PC-3 (cell line): ENCODE data around the gene LRRC3C. TPM values are rescaled to one million over a fixed set of nuclear protein-coding genes. Genes with fewer than 3 reads are reported as not detected.

Source experiments
- ATAC-seq: fragments of 200-7000 bp; cut with Tn5 transposase; 2 replicates; pipeline ENCODE4 v1.9.1; 2020; ENCODE audit warnings: mild to moderate bottlenecking, moderate library complexity
- BruUV-seq: library from RNA; stranded (reverse); fragments of 400-500 nt; replicated peaks from 2 replicates; lab custom pipeline; 2021; lab: Mats Ljungman, UMichigan
- CTCF ChIA-PET: fragments of 300-600 bp; sonication (Branson Sonifier 250); formaldehyde crosslinking; loops from one replicate; lab custom pipeline; 2022; ENCODE audit warnings: antibody characterized with exemption; lab: Charles Lee
- POLR2A ChIA-PET: fragments of 300-600 bp; sonication (Branson Sonifier 250); formaldehyde crosslinking; loops from one replicate; lab custom pipeline; 2022; ENCODE audit warnings: antibody characterized with exemption; ENCODE audit not compliant: unreplicated experiment; lab: Charles Lee
- DNase-seq: peaks from one replicate; pipeline ENCODE4 v3.0.0-alpha.2; 2015
- H2AFZ ChIP-seq: fragments of 300-600 bp; sonication (generic); 2 replicates; pipeline ENCODE4 v1.6.0; 2016; ENCODE audit warnings: antibody characterized with exemption, low read length
- H3F3A ChIP-seq: fragments of 300-600 bp; sonication (generic); one replicate; pipeline ENCODE4 v1.6.0; 2017; ENCODE audit warnings: antibody characterized with exemption, low read length, control low read depth, mild to moderate bottlenecking; ENCODE audit not compliant: unreplicated experiment
- H3K27ac ChIP-seq: fragments of 300-600 bp; sonication (generic); 2 replicates; pipeline ENCODE4 v1.5.1; 2016; ENCODE audit warnings: mild to moderate bottlenecking, low read length
- H3K27me3 ChIP-seq: fragments of 300-600 bp; sonication (generic); 2 replicates; pipeline ENCODE4 v1.6.1; 2016; ENCODE audit warnings: low read length, mixed read lengths
- H3K36me3 ChIP-seq: fragments of 300-600 bp; sonication (generic); 2 replicates; pipeline ENCODE4 v1.6.1; 2016; ENCODE audit warnings: low read depth, mixed run types, low read length, mixed read lengths
- H3K4me1 ChIP-seq: fragments of 300-600 bp; sonication (generic); 2 replicates; pipeline ENCODE4 v1.5.1; 2016; ENCODE audit warnings: low read length; ENCODE audit not compliant: insufficient read depth
- H3K4me2 ChIP-seq: fragments of 300-600 bp; sonication (generic); 2 replicates; pipeline ENCODE4 v1.6.0; 2016; ENCODE audit warnings: low read length
- H3K4me3 ChIP-seq: fragments of 300-600 bp; sonication (generic); 2 replicates; pipeline ENCODE4 v1.5.1; 2016; ENCODE audit warnings: mild to moderate bottlenecking, low read length, mixed read lengths
- H3K79me2 ChIP-seq: fragments of 300-600 bp; sonication (generic); 2 replicates; pipeline ENCODE4 v1.6.1; 2017; ENCODE audit warnings: low read length, mixed read lengths
- H3K9ac ChIP-seq: fragments of 300-600 bp; sonication (generic); 2 replicates; pipeline ENCODE4 v1.6.0; 2016; ENCODE audit warnings: mild to moderate bottlenecking, low read length
- H3K9me2 ChIP-seq: fragments of 300-600 bp; sonication (generic); replicated peaks from 2 replicates; pipeline ENCODE4 v1.6.1; 2016; ENCODE audit warnings: mixed run types, low read length, mixed read lengths
- H3K9me3 ChIP-seq: fragments of 300-600 bp; sonication (generic); 2 replicates; pipeline ENCODE4 v1.6.1; 2016; ENCODE audit warnings: low read length, mixed read lengths
- H4K20me1 ChIP-seq: fragments of 300-600 bp; sonication (generic); 2 replicates; pipeline ENCODE4 v1.6.1; 2016; ENCODE audit warnings: low read length, mixed read lengths
- CTCF ChIP-seq: fragments of 300-600 bp; sonication (generic); conservative IDR thresholded peaks from 2 replicates; pipeline ENCODE4 v1.5.1; 2017; ENCODE audit warnings: antibody characterized with exemption, low read depth, mild to moderate bottlenecking, low read length
- EZH2 ChIP-seq: fragments of 300-600 bp; sonication (generic); IDR thresholded peaks from one replicate; pipeline ENCODE4 v1.6.1; 2017; ENCODE audit warnings: antibody characterized with exemption, mild to moderate bottlenecking, low read length; ENCODE audit not compliant: unreplicated experiment
- EZH2phosphoT487 ChIP-seq: fragments of 300-600 bp; sonication (generic); IDR thresholded peaks from 2 replicates; pipeline ENCODE4 v1.6.1; 2018; ENCODE audit warnings: mild to moderate bottlenecking, antibody characterized with exemption, low read length, borderline replicate concordance
- intact Hi-C: fragments of 100-400 bp; cut with micrococcal nuclease; formaldehyde crosslinking; loops from 2 replicates; pipeline ENCODE4 v1.9.0; 2023
- total RNA-seq: library from RNA; depleted of rRNA; stranded (reverse); fragments of >200 nt; gene quantifications from 2 replicates; pipeline ENCODE4 v1.2.3, GENCODE V29; 2014

The LRRC3C gene
- total RNA-seq, 1 experiment from 2014 or later: not detected

- no TSS peak for BruUV-seq
- TF ChIP-seq EZH2phosphoT487 (no peak), CTCF (peak; percentile 30; the same call in 1 of the 2 replicates), EZH2 (no peak)
- Histone ChIP-seq H3K27ac (no peak overlapping the region), H3K36me3 (no peaks in the 10 kb centered on the region), H3K4me3 (no peak overlapping the region), H3K9ac (no peak overlapping the region), H3K9me3 (no peaks in the 10 kb centered on the region), H2AFZ (no peak overlapping the region), H4K20me1 (no peaks in the 10 kb centered on the region), H3K9me2 (no peaks in the 10 kb centered on the region), H3K27me3 (no peaks in the 10 kb centered on the region), H3K4me2 (no peak overlapping the region), H3K4me1 (no peaks in the 10 kb centered on the region), H3K79me2 (no peaks in the 10 kb centered on the region), H3F3A (no peaks in the 10 kb centered on the region)
- DNase-seq (no peak), ATAC-seq (no peak)
- ChIA-PET CTCF (no interaction called here), POLR2A (no interaction called here)
- intact Hi-C loops: no loop called here
Observed at GRCh38 chr17:39916918-39917317, 10.6 kb upstream of the LRRC3C start.

GRCh38 chr17:39919087-39919683 is 8.3 kb upstream of the LRRC3C start:
- Histone ChIP-seq H3F3A (no peaks in the 10 kb centered on the region), H3K4me2 (no peak overlapping the region), H3K79me2 (no peaks in the 10 kb centered on the region), H4K20me1 (no peaks in the 10 kb centered on the region), H3K27me3 (no peaks in the 10 kb centered on the region), H3K27ac (no peak overlapping the region), H3K4me1 (peaks cover 4% of the 10 kb centered on the region), H3K4me3 (no peak overlapping the region), H2AFZ (no peak overlapping the region), H3K9me3 (no peaks in the 10 kb centered on the region), H3K9ac (no peak overlapping the region), H3K9me2 (no peaks in the 10 kb centered on the region), H3K36me3 (no peaks in the 10 kb centered on the region; the same call in 1 of the 2 replicates)
- ATAC-seq (no peak), DNase-seq (no peak)
- TF ChIP-seq EZH2phosphoT487: no peak
- no peak for TF ChIP-seq CTCF
- no peak for TF ChIP-seq EZH2
- no TSS peak for BruUV-seq
- POLR2A ChIA-PET: no interaction called here
- intact Hi-C loops: no loop called here
- CTCF ChIA-PET: no interaction called here
